ENCODE measurements around the gene DIP2A.

DNA sequence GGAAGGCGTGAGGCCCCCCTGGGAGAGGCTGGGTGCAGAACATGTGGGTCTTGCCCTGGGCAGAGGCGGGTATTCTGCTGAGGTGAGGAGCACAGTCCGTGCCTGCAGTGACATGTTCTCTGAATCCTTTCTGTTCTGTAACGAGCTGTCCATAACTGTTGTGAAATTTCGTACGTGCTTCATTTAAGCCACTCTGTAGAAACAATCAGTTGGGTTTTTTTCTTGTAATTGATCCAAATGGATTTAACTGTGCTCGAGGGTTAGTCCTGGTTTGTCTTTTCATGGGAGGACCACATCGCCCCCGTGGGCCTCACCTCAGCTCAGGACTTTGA lies 45.4 kb upstream of the DIP2A start:
- no peak for TF ChIP-seq CTCF (IDR thresholded peaks at IDR 0.05; ENCODE audit: poor library complexity, severe bottlenecking)
- TF ChIP-seq TAF1 (IDR thresholded peaks at IDR 0.05; ENCODE audit: low read depth) = no peak
- no peak for TF ChIP-seq MXI1 (conservative IDR thresholded peaks at IDR 0.05; ENCODE audit: poor library complexity, severe bottlenecking)
- TF ChIP-seq EZH2 (IDR thresholded peaks at IDR 0.05; ENCODE audit: borderline replicate concordance, insufficient read depth, low read length, poor library complexity, severe bottlenecking) = no peak
- TF ChIP-seq EP300 (conservative IDR thresholded peaks at IDR 0.05; ENCODE audit: poor library complexity, severe bottlenecking) = no peak
- no peak for TF ChIP-seq POLR2AphosphoS5 (IDR thresholded peaks at IDR 0.05)
